ENCODE measurements around the gene IAPP.

DNA sequence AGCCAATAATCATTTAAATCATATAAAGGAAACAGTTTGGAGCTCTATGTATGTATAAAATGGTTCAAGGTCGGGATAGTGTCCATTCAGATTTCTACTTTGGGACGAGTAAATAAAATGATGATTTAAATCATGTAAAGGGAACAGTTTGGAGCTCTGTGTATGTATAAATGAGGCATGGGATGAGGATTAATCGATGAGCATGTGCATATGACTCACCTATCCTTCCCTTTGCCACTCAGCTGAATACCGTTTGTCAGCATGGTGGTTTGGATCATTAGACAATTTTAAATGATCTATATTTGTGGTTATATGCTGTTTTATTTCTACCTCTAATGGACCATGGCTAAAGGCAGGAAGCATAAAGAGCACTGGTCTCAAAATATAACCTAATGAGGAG lies 30.9 kb upstream of the IAPP start:
- TF ChIP-seq FOXM1 (IDR thresholded peaks at IDR 0.05; ENCODE audit: borderline replicate concordance) (no peak), CTBP1 (IDR thresholded peaks at IDR 0.05; ENCODE audit: borderline replicate concordance) (no peak), BHLHE40 (IDR thresholded peaks at IDR 0.05; ENCODE audit: borderline replicate concordance) (no peak), ELF4 (IDR thresholded peaks at IDR 0.05) (no peak), SUZ12 (IDR thresholded peaks at IDR 0.05) (no peak), SP1 (IDR thresholded peaks at IDR 0.05) (no peak), FOXA1 (IDR thresholded peaks at IDR 0.05) (no peak), L3MBTL2 (conservative IDR thresholded peaks at IDR 0.05) (no peak), FOXK2 (IDR thresholded peaks at IDR 0.05) (no peak), PKNOX1 (IDR thresholded peaks at IDR 0.05) (no peak), NFRKB (IDR thresholded peaks at IDR 0.05) (no peak), ARNT (IDR thresholded peaks at IDR 0.05) (no peak)

Measured in HEK293T (cell line).